Right lobe of liver (tissue), 4 donors: ENCODE results near the gene ANKRD24.

Source experiments
- POLR2A ChIP-seq: fragments of 450-650 bp; IDR thresholded peaks from one replicate; pipeline ENCODE4 v1.6.1; 2017; ENCODE audit warnings: antibody characterized with exemption, mild to moderate bottlenecking
- TF ChIP-seq, protein P1 (sequence below), 4 donors: fragments of 200-600 bp in 3 of 4; fragments of 450-650 bp in 1 of 4; IDR thresholded peaks; one replicate each; pipeline versions ENCODE4 v1.5.1 to v1.8.0; 2016 to 2022; ENCODE audit warnings: antibody characterized with exemption in 4 of 4, mild to moderate bottlenecking in 2 of 4
- donor health status: DM: no; HTN: no; CAD: no.
- donor health status: DM: no; HTN: no; CAD: no.
- donor health status: DM: no; HTN: yes; CAD: no.

DNA sequence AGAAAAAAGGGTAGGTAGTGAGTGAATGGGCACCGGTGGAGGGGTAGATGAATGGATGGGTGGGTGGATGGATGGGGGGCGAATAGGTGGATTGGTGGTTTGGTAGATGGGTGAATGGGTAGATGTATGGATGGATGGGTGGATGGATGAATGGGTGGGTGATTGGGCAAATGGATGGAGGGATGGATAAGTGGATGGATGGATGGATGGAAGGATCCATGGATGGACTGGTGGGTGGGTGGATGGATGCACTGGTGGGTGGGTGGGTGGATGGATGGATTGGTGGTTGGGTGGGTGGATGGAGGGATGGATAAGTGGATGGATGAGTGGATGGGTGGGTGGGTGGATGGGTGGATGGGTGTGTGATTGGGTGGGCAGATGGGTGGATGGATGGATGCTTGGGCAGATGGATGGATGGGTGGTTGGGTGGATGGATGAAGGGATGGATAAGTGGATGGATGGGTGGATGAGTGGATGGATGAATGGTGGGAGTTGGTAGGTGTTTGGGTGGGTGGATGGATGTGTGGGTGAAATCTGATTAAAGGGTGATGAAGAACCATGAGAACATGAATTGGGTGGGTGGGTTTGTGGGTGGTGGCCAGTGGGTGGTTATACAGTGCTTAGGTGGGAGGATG, 2.3 kb downstream of the ANKRD24 start:
- TF ChIP-seq, protein P1, sequence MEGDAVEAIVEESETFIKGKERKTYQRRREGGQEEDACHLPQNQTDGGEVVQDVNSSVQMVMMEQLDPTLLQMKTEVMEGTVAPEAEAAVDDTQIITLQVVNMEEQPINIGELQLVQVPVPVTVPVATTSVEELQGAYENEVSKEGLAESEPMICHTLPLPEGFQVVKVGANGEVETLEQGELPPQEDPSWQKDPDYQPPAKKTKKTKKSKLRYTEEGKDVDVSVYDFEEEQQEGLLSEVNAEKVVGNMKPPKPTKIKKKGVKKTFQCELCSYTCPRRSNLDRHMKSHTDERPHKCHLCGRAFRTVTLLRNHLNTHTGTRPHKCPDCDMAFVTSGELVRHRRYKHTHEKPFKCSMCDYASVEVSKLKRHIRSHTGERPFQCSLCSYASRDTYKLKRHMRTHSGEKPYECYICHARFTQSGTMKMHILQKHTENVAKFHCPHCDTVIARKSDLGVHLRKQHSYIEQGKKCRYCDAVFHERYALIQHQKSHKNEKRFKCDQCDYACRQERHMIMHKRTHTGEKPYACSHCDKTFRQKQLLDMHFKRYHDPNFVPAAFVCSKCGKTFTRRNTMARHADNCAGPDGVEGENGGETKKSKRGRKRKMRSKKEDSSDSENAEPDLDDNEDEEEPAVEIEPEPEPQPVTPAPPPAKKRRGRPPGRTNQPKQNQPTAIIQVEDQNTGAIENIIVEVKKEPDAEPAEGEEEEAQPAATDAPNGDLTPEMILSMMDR (IDR thresholded peaks at IDR 0.05), result no peak
- TF ChIP-seq POLR2A, result no peak
